ENCODE data around the gene CAMSAP1.

DNA sequence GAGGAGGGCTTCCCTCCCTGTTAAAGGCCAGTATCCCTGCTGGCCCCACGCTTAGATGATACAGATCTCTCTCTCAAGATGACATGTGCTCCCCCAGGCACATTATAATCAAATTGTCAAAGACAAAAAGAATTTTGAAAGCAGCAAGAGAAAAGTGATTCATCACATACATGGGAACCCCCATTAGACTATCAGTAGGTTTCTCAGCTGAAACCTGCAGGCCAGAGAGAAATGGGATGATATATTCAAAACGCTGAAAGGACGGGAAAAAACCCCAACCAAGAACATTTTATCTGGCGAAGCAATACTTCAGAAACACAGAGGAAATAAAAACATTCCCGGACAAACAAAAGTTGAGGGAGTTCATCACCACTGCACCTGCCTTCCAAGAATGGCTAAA, 78.7 kb downstream of the CAMSAP1 start:
- TF ChIP-seq, protein P1, sequence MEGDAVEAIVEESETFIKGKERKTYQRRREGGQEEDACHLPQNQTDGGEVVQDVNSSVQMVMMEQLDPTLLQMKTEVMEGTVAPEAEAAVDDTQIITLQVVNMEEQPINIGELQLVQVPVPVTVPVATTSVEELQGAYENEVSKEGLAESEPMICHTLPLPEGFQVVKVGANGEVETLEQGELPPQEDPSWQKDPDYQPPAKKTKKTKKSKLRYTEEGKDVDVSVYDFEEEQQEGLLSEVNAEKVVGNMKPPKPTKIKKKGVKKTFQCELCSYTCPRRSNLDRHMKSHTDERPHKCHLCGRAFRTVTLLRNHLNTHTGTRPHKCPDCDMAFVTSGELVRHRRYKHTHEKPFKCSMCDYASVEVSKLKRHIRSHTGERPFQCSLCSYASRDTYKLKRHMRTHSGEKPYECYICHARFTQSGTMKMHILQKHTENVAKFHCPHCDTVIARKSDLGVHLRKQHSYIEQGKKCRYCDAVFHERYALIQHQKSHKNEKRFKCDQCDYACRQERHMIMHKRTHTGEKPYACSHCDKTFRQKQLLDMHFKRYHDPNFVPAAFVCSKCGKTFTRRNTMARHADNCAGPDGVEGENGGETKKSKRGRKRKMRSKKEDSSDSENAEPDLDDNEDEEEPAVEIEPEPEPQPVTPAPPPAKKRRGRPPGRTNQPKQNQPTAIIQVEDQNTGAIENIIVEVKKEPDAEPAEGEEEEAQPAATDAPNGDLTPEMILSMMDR (IDR thresholded peaks at IDR 0.05 in 2 of 3, conservative IDR thresholded peaks at IDR 0.05 in 1 of 3; ENCODE audit: insufficient read depth in 2 of 3, low read depth in 1 of 3, low read length in 3 of 3), result no peak
- TF ChIP-seq ARNT (IDR thresholded peaks at IDR 0.05), result no peak
- TF ChIP-seq, protein P2, sequence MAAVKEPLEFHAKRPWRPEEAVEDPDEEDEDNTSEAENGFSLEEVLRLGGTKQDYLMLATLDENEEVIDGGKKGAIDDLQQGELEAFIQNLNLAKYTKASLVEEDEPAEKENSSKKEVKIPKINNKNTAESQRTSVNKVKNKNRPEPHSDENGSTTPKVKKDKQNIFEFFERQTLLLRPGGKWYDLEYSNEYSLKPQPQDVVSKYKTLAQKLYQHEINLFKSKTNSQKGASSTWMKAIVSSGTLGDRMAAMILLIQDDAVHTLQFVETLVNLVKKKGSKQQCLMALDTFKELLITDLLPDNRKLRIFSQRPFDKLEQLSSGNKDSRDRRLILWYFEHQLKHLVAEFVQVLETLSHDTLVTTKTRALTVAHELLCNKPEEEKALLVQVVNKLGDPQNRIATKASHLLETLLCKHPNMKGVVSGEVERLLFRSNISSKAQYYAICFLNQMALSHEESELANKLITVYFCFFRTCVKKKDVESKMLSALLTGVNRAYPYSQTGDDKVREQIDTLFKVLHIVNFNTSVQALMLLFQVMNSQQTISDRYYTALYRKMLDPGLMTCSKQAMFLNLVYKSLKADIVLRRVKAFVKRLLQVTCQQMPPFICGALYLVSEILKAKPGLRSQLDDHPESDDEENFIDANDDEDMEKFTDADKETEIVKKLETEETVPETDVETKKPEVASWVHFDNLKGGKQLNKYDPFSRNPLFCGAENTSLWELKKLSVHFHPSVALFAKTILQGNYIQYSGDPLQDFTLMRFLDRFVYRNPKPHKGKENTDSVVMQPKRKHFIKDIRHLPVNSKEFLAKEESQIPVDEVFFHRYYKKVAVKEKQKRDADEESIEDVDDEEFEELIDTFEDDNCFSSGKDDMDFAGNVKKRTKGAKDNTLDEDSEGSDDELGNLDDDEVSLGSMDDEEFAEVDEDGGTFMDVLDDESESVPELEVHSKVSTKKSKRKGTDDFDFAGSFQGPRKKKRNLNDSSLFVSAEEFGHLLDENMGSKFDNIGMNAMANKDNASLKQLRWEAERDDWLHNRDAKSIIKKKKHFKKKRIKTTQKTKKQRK (IDR thresholded peaks at IDR 0.05; ENCODE audit: borderline replicate concordance, low read depth, low read length), result no peak
- TF ChIP-seq RFX5 (IDR thresholded peaks at IDR 0.05; ENCODE audit: low read depth, low read length), result no peak
- TF ChIP-seq MYBL2 (IDR thresholded peaks at IDR 0.05; ENCODE audit: low read depth), result no peak
- TF ChIP-seq MYBL2 (CRISPR knock-in tag; IDR thresholded peaks at IDR 0.05; ENCODE audit: borderline replicate concordance), result no peak
- no peak for TF ChIP-seq SLC30A9 (CRISPR knock-in tag; IDR thresholded peaks at IDR 0.05)
- TF ChIP-seq RBBP5 (IDR thresholded peaks at IDR 0.05; ENCODE audit: borderline replicate concordance, insufficient read depth, low read length, poor library complexity, severe bottlenecking), result no peak
- TF ChIP-seq NFYB (IDR thresholded peaks at IDR 0.05; ENCODE audit: extremely low read depth, insufficient read length), result no peak
- no peak for TF ChIP-seq SMAD3 (CRISPR knock-in tag; conservative IDR thresholded peaks at IDR 0.05)
